Gastroesophageal sphincter (tissue), 4 donors: Measurements from ENCODE around the gene KISS1. TPM values are rescaled to one million over a fixed set of nuclear protein-coding genes. Genes with fewer than 3 reads are reported as not detected.

ENCODE experiments used
- ATAC-seq: fragments of 150-250 bp; one replicate; pipeline ENCODE4 v1.9.1; 2016; ENCODE audit warnings: mild to moderate bottlenecking, moderate library complexity
- H3K27ac ChIP-seq, 4 donors: fragments of 200-600 bp; sonication (generic) in 3 of 4; 1 replicate in 3 of 4; 2 replicates in 1 of 4; pipeline ENCODE4 v1.5.1; 2016 to 2019
- H3K27me3 ChIP-seq: fragments of 200-600 bp; sonication (generic); one replicate; pipeline ENCODE4 v1.5.1; 2019
- H3K36me3 ChIP-seq, 2 donors: fragments of 200-600 bp; sonication (generic); one replicate each; pipeline ENCODE4 v1.5.1; 2019; ENCODE audit warnings: control low read depth in 1 of 2
- H3K4me1 ChIP-seq, 3 donors: fragments of 200-600 bp; sonication (generic); 1 replicate in 2 of 3; 2 replicates in 1 of 3; pipeline ENCODE4 v1.5.1; 2016 to 2019; ENCODE audit warnings: control low read depth in 2 of 3
- H3K4me3 ChIP-seq, 2 donors: fragments of 200-600 bp; sonication (generic); one replicate each; pipeline ENCODE4 v1.5.1; 2019; ENCODE audit warnings: mild to moderate bottlenecking in 1 of 2, moderate library complexity in 1 of 2
- H3K9me3 ChIP-seq, 3 donors: fragments of 200-600 bp; sonication (generic); one replicate each; pipeline ENCODE4 v1.5.1; 2017 to 2019; ENCODE audit warnings: control low read depth in 2 of 3
- CTCF ChIP-seq, 4 experiments: fragments of 200-600 bp in 2 of 4; fragments of 450-650 bp in 2 of 4; sonication (generic) in 1 of 4; IDR thresholded peaks; one replicate each; pipeline ENCODE4 v1.5.1; 2017 to 2019; ENCODE audit warnings: antibody characterized with exemption in 4 of 4, mild to moderate bottlenecking in 2 of 4, moderate library complexity in 2 of 4
- EP300 ChIP-seq: sonication (generic); formaldehyde crosslinking; IDR thresholded peaks from one replicate; pipeline ENCODE4 v1.6.1; 2017; ENCODE audit warnings: antibody characterized with exemption, mild to moderate bottlenecking
- POLR2A ChIP-seq, 2 donors: fragments of 450-650 bp; IDR thresholded peaks; one replicate each; pipeline ENCODE4 v1.6.1; 2017; ENCODE audit warnings: antibody characterized with exemption in 2 of 2, mild to moderate bottlenecking in 2 of 2, moderate library complexity in 1 of 2
- POLR2AphosphoS5 ChIP-seq: sonication (generic); formaldehyde crosslinking; IDR thresholded peaks from one replicate; pipeline ENCODE4 v1.6.1; 2017; ENCODE audit warnings: antibody characterized with exemption
- WGBS, 2 donors: methylation state at CpG; one replicate each; pipeline ENCODE4 v1.1.5; 2018; ENCODE audit warnings: low coverage in 1 of 2; 5-methylcytosine and 5-hydroxymethylcytosine counted together
- total RNA-seq, 4 donors: library from RNA; depleted of rRNA; stranded (reverse); fragments of >200 nt; gene quantifications; one replicate each; pipeline ENCODE4 v1.1.0, GENCODE V29; 2016

Gene KISS1
- total RNA-seq, 4 donors from 2014 or later: not detected

- Histone ChIP-seq H3K36me3 (no peaks in the 10 kb centered on the region), H3K9me3 (no peaks in the 10 kb centered on the region), H3K27ac (no peak overlapping the region), H3K27me3 (peaks cover 69% of the 10 kb centered on the region), H3K4me3 (no peak overlapping the region), H3K4me1 (peaks cover 0 to 14% (median 5%) of the 10 kb centered on the region in 3 donors)
- ATAC-seq: no peak
- 82% methylated on average over 3 of the region's 3 CpGs; no CpG with 5 or more reads in 1 of the 2 donors for WGBS, 2 donors
- TF ChIP-seq CTCF (IDR thresholded peaks at IDR 0.05): no peak
- no peak for TF ChIP-seq EP300
- TF ChIP-seq POLR2AphosphoS5: no peak
- no peak for TF ChIP-seq POLR2A (IDR thresholded peaks at IDR 0.05)
These were observed 16.4 kb upstream of the KISS1 start for GRCh38 chr1:204212715-204213114.

- Histone ChIP-seq H3K4me3 (no peak overlapping the region), H3K27me3 (peaks cover 69% of the 10 kb centered on the region), H3K9me3 (no peaks in the 10 kb centered on the region), H3K4me1 (peaks cover 0 to 22% (median 5%) of the 10 kb centered on the region in 3 donors), H3K36me3 (no peaks in the 10 kb centered on the region), H3K27ac (no peak overlapping the region)
- no peak for TF ChIP-seq POLR2AphosphoS5
- no peak for TF ChIP-seq EP300
- no peak for TF ChIP-seq POLR2A (IDR thresholded peaks at IDR 0.05)
- TF ChIP-seq CTCF (IDR thresholded peaks at IDR 0.05): no peak
- 60 to 72% methylated on average over 1 to 7 of the region's 7 CpGs for WGBS, 2 donors
- ATAC-seq: no peak
These were observed 14.8 kb upstream of the KISS1 start for GRCh38 chr1:204211046-204211445.

- ATAC-seq: peak; percentile 78
- no peaks in the 10 kb centered on the region for H3K9me3 ChIP-seq
- H3K27ac ChIP-seq: no peak overlapping the region
- peaks cover 0 to 9% (median 0%) of the 10 kb centered on the region in 3 donors for H3K4me1 ChIP-seq
- no peaks in the 10 kb centered on the region for H3K36me3 ChIP-seq
- 100% methylated on average over 1 of the region's 13 CpGs; no CpG with 5 or more reads in 1 of the 2 donors for WGBS, 2 donors
- TF ChIP-seq EP300 (no peak), CTCF (IDR thresholded peaks at IDR 0.05) (peak; percentile 58 to 85 (median 68))
- H3K4me3 ChIP-seq: no peak overlapping the region
- peaks cover 80% of the 10 kb centered on the region for H3K27me3 ChIP-seq
These were observed 10.9 kb upstream of the KISS1 start for GRCh38 chr1:204207136-204207616.

GRCh38 chr1:204206121-204206520 lies 9.8 kb upstream of the KISS1 start:
- ATAC-seq: no peak
- 46 to 55% methylated on average over 2 of the region's 2 CpGs for WGBS, 2 donors

More at GRCh38 chr1:204206121-204206520, 9.8 kb upstream of the KISS1 start:
- H3K9me3 ChIP-seq: no peaks in the 10 kb centered on the region
- H3K27ac ChIP-seq: no peak overlapping the region
- no peaks in the 10 kb centered on the region for H3K36me3 ChIP-seq
- H3K4me3 ChIP-seq: no peak overlapping the region
- TF ChIP-seq POLR2A (IDR thresholded peaks at IDR 0.05) (no peak), CTCF (IDR thresholded peaks at IDR 0.05) (no peak), EP300 (no peak), POLR2AphosphoS5 (no peak)
- peaks cover 0 to 9% (median 0%) of the 10 kb centered on the region in 3 donors for H3K4me1 ChIP-seq
- H3K27me3 ChIP-seq: peaks cover 79% of the 10 kb centered on the region
